Choroid plexus epithelial cell (primary cell): ENCODE results near the gene TRABD2B.

Experiments used
- DNase-seq: peaks from one replicate; pipeline ENCODE4 v3.0.0-alpha.2; 2010; ENCODE audit warnings: low read depth
- H3K4me3 ChIP-seq: 2 replicates; pipeline ENCODE4 v1.5.1; 2011; ENCODE audit warnings: low read depth, mild to moderate bottlenecking, control low read depth, low read length, moderate library complexity
- TF ChIP-seq, protein P1 (sequence below): conservative IDR thresholded peaks from 2 replicates; pipeline ENCODE4 v1.5.1; 2011; ENCODE audit warnings: low read depth, mild to moderate bottlenecking, control low read depth, inconsistent platforms, low read length, moderate library complexity

Gene TRABD2B

GRCh38 chr1:47853059-47853458 lies 144.1 kb downstream of the TRABD2B start:
- TF ChIP-seq, protein P1, sequence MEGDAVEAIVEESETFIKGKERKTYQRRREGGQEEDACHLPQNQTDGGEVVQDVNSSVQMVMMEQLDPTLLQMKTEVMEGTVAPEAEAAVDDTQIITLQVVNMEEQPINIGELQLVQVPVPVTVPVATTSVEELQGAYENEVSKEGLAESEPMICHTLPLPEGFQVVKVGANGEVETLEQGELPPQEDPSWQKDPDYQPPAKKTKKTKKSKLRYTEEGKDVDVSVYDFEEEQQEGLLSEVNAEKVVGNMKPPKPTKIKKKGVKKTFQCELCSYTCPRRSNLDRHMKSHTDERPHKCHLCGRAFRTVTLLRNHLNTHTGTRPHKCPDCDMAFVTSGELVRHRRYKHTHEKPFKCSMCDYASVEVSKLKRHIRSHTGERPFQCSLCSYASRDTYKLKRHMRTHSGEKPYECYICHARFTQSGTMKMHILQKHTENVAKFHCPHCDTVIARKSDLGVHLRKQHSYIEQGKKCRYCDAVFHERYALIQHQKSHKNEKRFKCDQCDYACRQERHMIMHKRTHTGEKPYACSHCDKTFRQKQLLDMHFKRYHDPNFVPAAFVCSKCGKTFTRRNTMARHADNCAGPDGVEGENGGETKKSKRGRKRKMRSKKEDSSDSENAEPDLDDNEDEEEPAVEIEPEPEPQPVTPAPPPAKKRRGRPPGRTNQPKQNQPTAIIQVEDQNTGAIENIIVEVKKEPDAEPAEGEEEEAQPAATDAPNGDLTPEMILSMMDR = no peak
- DNase-seq = no peak
- no peak overlapping the region for H3K4me3 ChIP-seq

DNA sequence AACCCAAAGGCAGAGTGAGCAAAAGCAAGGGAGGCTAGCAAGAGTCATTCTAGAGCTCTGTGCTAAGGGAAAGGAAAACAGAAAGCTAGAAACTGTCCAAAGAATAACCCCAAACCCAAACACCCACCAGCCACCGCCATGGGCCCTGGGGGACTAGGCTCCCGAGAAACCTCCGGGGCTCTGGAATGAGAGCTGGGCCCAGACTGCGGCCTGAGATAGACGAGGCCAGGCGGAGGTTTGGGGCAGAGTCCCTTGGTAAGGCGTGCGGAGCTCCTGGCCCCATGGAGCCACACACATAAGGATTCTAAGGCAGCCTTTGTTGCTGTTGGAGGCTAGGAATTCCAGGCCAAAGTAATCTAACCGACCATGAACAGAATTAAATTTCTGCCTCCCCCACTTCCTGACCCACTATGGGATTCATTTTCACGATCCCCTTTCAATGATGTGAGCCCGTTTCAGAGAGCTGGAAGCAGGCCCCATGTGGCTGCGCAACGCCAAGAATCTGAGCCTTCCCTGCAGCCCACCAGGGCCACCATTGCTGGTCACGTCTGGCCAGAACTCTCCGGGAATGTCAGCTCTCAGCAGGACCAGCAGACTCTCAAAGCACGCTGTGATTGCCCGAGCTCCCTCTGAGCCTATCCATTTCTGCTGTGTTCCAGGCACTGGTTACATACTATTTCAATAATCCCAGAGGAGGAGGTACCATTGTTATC lies 145.0 kb downstream of the TRABD2B start:
- TF ChIP-seq, protein P1 = no peak
- H3K4me3 ChIP-seq = no peak overlapping the region
- DNase-seq = no peak

- DNase-seq = no peak
- TF ChIP-seq, protein P1 = no peak
- no peak overlapping the region for H3K4me3 ChIP-seq
These were observed 146.7 kb downstream of the TRABD2B start for GRCh38 chr1:47850451-47850850.

- TF ChIP-seq, protein P1 = no peak
- peak; percentile 16 for DNase-seq
- no peak overlapping the region for H3K4me3 ChIP-seq
These were observed 147.5 kb downstream of the TRABD2B start for GRCh38 chr1:47849591-47850261.

- no peak for DNase-seq
- no peak overlapping the region for H3K4me3 ChIP-seq
- TF ChIP-seq, protein P1 = no peak
These were observed 148.1 kb downstream of the TRABD2B start for GRCh38 chr1:47849005-47849521.

DNA sequence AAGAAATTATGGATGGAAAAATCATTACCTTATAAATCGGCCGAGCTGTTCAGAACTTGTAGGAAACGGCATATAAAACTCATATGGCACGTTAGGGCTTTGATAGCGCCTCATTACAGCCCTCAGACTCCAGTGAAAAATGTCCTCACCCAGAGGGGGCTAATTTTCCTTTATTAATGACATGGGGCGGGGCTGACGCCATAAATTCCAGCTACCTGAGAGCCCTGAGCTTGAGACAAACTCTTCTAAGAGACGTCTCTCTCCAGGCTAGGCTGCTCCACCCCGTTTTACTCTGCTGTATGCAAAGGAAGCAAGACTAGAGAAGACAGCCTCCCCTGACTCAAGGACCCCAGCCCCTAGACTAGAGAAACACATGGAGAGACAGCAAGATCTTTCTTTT lies 149.4 kb downstream of the TRABD2B start:
- TF ChIP-seq, protein P1 = no peak
- DNase-seq = no peak

More for the DNA sequence above, 149.4 kb downstream of the TRABD2B start:
- no peak overlapping the region for H3K4me3 ChIP-seq
